CD4-positive, alpha-beta T cell treated with Interferon gamma for 1 hour (primary cell): ENCODE results near the gene ASCC3.
"Not testable (repeated sequence)": the region's sequence is repeated elsewhere in the genome, so short reads cannot be mapped to it uniquely, and the experiment has no call there.

Experiments
- DNase-seq: peaks from one replicate; pipeline ENCODE4 v3.0.0-alpha.2; 2020

ASCC3 gene

DNA sequence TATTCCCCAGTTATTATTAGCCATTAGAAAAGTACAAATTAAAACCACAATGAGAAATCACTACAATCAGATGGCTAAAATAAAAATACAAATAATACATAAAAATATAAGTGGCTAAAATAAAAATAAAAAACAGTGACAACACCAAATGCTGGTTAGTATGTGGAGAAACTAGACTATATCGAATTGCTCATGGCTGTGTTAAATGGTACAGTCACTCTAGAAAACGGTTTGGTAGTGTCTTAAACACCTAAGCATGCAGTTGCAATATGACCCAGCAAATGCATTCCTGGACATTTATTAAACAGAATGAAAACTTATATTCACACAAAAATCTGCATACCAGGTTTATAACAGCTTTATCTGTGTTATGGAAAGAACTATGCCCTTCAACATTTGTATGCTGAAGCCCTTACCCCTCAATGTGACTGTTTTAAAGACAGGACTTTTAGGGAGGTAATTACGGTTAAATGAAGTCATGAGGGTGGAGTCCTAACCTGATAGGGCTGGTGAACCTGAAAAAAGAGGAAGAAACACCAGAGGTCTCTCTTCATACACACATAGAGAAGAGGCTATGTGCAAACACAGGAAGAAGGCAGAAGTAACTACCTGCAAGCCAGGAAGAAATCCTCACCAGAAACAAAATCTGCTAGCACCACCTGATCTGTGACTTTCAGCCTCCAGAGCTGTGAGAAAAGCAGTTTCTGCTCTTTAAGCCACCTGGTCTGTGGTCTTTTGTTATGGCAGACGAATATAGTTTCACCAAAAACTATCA is 84.9 kb downstream of the ASCC3 start:
- DNase-seq, result no peak

DNA sequence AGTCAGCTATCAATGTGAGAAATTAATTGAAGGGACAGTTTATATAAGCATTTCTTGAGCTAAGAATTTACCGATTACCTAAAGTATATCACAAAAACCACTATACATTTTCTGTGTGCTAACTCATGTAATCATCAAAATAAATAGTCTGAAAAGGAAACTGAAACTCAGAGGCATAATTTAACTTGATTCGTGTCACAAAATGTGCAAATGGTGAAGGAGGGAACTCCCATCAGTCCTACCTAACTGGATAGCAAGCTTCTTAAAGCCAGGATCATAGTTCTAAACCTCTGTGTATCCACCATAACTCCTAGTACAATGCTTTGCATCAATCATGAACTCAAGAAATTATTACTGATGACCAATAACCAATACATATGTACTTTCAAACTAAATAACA is 91.0 kb downstream of the ASCC3 start:
- no peak for DNase-seq

DNA sequence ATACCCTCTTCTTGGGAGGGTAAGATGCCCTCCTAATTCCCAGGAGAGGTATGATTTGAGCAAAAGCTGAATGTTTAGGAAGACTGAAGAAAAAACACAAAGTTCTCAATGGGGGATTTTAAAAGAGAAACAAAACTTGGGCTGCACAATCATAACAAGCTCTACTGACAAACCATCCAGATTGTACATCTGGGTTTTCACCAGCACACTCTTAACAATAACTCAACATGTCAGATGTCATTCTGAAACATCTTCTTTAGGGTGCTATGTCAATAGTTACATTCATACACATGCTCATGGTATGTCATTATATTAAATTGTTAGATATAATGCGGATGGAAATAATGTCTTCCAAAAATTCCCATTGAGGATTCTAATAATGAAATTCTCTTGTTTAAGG is 95.1 kb downstream of the ASCC3 start:
- no peak for DNase-seq

DNA sequence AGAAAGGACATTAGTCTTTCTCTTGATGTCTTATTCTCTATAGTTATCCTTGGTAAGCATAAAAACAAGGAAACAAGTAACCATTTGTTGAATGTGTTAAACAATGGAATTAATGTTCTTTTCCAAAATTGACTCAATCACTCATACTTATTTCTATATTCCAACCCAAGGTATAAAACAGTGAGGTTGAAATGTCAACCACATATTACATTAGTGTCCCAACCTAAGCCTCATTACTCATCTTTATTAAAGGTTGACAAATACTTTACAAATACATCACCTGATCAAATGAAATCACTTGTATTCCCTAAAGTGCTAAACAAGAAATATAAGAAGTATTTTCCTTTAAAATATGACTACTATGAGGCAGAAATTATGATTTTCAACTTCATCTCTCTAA is 100.5 kb downstream of the ASCC3 start:
- DNase-seq, result no peak

DNA sequence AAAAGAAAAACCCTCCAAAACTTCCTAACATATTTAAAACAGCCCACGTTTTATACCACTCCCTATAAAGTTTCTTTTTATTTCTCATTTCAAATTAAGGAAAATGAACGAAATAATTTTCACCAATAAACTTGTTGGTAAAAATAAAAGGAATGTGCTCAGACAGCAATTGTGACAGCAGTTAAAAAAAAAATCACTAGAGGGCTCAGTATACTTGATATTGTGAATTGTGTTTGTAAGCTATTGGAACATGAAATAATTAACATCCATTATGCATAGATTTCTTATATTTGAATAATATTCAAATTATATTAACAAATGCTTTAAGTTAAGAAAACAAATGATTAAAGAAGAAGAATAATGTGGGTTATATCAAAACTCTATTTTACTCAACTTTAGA is 105.5 kb downstream of the ASCC3 start:
- DNase-seq, result no peak

DNA sequence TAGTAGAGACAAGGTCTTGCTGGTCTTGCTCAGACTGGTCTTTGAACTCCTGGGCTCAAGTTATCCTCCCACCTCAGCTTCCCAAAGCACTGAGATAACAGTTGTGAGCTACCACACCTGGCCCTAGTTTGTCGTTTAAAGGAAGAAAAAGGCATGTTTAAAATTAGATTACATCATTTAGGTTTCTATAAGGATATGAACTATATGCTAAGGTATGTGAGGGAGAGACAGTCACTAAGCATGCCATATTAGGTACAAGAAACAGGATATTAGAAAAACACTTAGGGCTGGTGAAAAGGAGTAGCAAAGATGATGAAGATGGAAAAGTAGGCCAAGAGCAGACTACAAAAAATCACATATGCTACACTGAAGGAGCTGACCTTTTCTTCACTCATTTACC is 106.4 kb downstream of the ASCC3 start:
- DNase-seq, result no peak

DNA sequence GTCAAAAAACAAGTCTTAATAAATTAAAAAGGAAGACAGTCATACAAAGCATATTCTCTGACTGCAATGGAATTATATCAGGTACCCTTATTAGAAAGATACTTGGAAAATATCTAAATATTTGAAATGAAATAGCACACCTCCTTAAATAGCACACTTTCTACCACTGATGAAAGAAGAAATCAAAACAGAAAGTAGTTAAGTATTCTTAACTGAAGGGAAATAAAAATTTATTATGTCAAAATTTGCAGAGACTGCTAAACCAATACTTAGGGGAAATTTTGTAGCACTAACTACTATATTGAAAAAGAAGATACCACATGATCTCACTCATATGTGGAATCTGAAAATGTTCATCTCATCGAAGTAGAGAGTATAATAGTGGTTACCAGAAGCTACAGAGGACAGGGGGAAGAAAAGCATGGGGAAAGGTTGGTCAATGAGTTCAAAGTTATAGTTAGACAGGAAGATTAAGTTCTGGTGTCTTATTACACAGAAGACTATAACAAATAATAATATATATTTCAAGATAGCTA is 112.2 kb downstream of the ASCC3 start:
- DNase-seq, result no peak

DNA sequence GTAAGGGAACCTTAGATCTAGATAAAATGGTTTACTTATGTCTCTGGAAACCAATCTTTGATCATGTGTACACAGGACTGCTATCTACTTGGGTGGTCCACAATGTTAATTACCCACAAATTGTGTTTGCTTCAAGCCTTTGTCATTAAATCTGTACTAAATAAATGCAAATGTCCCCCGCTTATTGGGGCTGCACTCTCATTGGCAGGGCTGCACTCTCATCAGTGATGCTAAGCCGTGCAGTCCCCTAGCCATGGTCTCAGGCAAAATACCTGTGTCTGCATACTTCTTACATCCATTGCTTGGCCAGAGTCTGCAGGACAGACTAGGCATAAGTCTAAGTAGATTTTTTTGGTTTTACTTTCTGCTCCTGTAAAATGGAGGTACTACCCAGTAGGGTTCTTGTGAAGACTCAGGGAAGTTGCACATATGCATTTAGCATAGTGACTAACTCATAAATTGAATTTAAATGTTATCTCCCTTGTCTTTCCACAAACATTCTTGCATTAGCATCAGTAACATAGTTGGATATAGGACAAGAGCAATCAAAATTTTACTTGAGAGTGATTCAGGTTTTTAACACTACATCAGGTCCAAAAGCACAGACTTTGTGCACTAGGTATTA is 117.4 kb downstream of the ASCC3 start:
- no peak for DNase-seq

DNA sequence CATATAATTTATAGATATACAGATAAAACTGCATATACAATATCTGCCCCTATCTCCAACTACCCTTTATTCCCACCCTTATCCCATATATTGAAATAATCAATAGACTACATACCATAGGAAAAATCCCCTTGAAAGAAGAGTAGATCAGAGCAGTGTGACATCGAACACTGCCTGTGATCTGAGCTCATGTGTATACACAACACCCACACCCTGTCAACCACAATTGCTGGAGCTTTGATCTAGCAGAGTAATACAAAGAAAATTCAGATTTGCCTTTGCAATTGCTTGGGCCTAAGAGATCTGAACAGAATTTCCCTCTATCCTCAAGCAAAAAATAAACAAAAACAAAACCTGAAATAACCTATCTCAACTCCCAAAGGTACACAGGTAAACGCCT is 119.3 kb downstream of the ASCC3 start:
- DNase-seq, result no peak

DNA sequence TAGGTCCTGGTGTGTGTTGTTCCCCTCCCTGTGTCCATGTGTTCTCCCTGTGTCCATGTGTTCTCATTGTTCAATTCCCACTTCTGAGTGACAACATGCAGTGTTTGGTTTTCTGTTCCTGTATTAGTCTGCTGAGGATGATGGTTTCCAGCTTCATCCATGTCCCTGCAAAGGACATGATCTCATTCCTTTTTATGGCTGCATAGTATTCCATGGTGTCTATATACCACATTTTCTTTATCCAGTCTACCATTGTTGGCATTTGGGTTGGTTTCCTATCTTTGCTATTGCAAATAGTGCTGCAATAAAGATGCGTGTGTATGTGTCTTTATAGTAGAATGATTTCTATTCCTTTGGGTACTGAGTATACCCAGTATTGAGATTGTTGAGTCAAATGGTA is 122.7 kb downstream of the ASCC3 start:
- DNase-seq, result not testable (repeated sequence)

DNA sequence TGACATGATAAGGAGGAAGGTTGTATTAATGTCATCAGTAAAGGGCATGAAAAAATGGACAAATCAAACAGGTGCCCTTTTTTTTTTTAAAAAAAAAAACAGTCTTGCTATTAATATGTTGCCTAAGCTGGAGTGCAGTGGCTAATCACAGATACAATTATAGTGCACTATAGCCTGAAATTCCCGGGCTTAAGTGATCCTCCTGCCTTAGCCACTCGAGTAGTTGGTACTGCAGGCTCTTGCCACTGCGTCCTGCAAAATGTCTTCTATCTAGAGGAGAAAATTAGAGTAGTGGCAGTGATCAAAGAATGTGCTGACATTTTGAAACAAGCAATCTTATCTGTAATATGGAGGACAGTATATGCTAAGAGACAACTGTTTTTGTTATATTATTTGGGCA is 127.7 kb downstream of the ASCC3 start:
- DNase-seq, result no peak

DNA sequence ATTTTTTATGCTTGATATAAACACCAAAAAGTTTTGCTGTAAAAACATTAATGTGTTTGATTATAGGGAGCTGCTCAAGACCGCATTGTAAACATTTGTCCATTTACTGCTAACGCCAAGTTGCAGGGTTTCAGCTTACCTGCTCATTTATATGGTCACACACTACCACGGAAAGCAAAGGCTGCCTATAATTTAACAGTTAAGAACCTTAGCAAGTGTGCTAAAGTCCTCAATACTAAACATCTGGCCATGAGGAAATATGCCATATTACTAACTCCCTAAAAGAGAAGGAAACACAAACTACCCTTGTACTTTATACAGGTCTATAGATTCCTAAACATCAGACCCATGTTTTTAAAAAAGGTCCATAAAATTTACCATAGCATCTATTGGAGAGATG is 129.5 kb downstream of the ASCC3 start:
- no peak for DNase-seq

DNA sequence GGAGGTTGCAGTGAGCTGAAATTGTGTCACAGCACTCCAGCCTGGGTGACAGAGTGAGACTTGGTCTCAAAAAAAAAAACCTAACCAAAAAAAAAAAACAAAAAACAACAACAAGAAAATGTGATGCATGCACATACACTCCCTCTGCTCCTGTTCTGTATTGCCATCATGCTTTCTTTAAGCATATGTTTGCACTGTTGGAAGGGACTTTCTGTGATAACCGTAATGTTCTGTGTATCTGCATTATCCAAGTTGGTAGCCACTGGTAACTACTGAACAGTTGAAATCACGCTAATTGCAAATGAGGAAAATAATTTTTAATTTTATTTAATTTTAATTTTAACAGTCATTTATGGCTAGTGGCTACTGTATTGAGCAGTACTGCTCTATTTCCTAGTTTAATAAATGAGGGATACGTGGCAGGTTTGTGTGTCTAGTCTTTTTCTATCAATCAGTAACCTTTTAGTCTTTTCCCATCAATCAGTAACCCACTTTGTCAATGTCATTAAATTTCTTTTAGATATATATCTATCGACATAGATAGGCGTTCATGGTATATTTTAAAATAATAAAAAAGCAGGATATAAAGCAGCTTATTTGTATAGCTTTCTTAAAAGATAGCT is 135.6 kb downstream of the ASCC3 start:
- DNase-seq, result no peak

DNA sequence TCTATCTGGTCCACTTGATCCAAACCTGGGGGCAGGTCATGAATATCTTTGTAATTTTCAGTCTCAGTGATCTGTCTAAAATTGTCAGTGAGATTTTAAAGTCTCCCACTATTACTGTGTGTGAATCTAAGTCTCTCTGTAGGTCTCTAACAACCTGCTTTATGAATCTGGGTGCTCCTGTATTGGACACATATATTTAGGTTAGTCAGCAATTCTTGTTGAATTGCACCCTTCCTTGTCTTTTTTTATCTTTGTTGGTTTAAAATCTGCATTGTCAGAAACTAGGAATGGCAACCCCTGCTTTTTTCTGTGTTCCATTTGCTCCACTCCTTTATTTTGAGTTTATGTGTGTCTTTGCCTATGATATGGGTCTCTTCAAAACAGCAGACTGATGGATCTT is 140.7 kb downstream of the ASCC3 start:
- no peak for DNase-seq

DNA sequence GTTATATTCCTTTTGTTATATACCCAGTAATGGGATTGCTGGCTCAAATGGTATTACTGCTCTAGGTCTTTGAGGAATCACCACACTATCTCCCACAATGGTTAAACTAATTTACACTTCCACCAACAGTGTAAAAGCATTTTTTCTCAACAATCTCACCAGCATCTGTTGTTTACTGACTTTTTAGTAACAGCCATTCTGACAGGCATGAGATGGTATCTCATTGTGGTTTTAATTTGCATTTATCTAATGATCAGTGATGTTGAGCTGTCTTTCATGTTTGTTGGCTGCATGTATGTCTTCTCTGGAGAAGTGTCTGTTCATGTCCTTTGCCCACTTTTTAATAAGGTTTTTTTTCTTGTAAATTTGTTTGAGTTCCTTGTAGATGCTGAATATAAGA is 143.4 kb downstream of the ASCC3 start:
- DNase-seq, result not testable (repeated sequence)

DNA sequence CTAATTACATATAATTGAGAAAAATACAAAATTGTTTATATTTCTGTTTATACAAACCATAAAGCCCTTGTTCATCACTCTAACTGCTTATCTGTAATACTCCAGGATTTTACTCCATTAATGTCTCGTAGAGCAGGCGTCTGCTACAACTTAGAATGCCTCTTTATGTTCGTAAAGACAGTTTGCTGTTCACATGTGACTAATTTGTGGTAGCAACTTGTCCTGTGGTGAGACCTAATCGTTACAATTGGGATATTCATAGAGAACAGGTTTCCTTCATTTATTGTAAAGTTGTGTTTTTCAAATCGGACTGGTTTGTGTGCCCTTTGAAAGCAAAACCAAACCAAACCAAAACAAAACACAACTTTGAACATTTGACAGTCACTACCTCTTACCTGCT is 149.7 kb downstream of the ASCC3 start:
- DNase-seq, result no peak

DNA sequence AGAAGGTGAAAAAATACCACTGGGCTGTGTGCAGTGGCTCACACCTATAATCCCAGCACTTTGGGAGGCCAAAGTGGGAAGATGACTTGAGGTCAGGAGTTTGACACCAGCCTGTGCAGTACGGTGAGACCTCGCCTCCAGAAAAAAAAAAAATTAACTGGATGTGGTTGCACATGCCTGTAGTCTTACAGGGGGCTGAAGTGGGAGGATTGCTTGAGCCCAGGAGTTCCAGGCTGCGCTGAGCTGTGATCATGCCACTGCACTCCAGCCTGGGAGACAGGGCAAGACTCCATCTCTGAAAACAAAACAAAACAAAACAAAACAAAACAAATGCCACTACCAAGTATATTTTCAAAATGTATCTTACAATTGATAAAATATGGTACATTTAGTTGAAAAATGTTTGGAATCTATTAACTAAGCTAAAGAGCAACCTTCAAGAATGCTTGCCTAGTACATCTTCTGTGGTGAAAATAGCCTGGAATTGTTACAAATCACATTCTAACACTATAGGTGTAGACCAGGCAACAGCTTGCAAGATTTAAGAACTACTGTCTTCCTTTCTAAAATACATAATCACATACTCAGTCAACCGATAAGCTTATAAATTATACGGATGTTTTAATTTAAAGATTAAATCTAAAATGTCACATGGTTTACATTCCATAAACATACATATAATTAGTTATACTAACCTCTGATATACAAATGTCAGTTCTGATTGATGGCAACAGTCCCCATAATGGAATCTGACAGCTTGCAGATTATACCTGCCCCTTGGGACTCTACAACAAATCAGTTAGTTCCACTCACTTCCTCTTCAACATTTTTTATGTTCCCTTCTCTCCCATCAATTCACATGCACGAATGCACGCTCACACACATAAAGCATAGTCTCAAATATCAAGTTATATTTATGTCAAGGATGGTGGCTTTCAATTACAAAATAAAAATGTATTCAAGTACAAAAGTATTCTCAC is 150.8 kb downstream of the ASCC3 start:
- no peak for DNase-seq

DNA sequence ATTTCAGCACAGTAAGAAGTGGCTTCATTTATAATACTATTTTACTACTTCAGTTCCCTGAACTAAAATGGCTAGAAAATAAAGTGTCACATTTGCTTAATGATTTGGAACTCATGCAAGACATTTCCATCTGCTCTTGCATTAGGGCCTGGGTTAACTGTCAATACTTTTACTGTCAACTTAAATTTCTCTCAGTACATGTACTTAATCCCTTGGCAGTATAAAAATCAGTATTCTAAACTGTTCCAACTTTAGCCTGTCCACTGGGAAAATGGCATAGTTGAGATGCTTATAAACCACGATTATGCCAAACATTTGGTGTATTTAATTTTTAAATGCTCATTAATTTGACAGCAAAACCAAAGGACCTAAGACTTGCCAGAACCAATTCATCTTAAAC is 154.5 kb downstream of the ASCC3 start:
- no peak for DNase-seq

DNA sequence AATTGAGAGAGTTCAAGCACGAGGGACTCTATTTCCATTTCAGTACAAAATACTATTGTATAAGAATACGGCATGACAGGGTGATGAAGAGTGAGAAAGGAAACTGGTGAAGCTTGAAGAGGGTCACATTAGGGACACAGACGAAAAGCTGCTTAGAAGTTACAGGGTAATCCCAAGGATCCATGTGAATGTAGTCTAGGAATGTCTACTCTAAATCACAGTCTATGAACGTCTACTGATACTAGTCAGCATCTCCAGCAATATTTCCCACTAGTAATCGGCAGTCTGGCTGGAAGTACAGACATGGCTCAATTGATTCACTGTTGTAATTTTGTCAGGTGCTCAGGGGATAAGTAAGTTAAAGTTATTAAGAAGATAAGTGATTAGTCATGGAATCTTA is 156.4 kb downstream of the ASCC3 start:
- no peak for DNase-seq

DNA sequence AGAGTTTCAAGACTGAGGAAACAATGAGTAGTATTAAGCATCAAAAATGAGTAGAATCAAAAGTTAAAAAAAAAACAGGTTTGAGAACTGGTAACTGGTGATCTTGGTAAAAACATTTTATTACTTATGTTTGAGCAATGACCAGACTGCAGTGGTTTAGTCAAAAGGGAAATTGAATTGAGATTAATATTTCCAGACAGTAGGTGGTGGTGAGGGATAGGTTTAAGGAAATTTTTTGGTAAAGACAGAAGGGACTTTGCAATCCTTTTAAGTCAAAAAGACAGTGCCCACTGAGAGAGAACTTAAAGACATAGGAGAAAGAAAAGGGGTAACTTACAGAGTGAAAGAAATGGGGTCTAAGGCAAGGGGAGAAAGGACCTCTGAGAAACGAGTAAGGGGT is 156.9 kb downstream of the ASCC3 start:
- DNase-seq, result no peak

DNA sequence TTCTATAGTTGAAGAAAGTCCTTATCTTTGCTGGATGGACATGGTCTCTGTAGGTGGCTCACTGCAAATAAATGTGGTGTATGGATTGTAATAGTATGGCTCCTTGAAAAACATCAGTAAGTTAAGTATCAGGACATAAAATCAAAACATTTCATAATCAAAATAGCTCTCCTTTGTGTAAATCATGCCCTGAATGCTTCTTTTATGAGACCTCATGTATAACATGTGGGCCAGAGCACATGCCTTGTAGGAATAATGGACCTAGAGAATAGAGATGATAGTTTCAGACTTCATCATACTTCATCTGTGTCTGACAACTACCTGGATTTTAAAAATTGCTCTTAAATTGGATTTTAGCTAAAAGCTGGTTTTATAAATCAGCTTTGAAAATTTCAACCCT is 159.9 kb downstream of the ASCC3 start:
- no peak for DNase-seq

DNA sequence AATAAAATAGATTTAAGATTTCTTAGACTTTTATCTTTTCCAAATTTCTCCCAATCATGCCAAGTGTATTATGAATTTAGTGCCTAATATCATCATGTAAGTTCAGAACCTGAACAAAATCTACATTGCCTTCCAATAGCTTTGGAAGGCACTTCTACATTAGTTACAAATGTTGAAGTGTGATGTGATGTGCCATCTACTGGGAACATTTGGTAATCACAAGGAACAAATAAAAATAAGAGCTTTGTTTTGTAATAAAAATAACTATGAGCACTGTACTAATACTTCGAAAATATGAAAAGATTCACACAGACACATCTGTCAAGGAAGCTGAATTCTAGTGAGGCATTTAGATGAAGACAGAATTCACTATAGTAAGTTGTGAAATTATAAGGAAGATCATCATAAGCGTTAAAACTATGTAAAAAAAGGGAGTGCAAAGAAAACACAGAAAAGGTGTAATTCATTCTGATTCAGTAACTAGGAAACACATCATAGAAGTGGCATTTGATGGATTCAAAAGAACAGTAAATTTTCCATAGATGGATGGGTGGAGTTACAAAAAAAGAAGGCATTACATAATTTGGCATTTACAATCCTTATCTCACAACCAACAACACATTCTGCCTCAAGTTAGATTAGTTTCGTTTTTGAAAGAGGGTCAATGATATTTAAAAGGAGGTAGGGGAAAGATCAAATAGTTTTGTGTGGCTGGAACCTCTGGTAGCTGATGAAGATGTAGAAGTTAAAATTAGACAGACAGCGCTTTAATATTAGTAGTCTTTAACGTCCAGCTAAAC is 161.0 kb downstream of the ASCC3 start:
- no peak for DNase-seq
